Breast epithelium (tissue), 4 donors: ENCODE data around the gene NRXN3. TPM values are rescaled to one million over a fixed set of nuclear protein-coding genes. Genes with fewer than 3 reads are reported as not detected.

Source experiments
- DNase-seq, 2 donors: peaks; one replicate each; pipeline ENCODE4 v3.0.0-alpha.2; 2019; ENCODE audit warnings: low spot score in 2 of 2
- H3K27ac ChIP-seq, 2 donors: fragments of 200-600 bp; sonication (generic) in 1 of 2; one replicate each; pipeline ENCODE4 v1.5.1; 2016 to 2019; ENCODE audit warnings: mild to moderate bottlenecking in 1 of 2
- H3K27me3 ChIP-seq, 2 donors: fragments of 200-600 bp; sonication (generic) in 1 of 2; one replicate each; pipeline versions ENCODE4 v1.5.1 to v1.6.0; 2017 to 2019; ENCODE audit warnings: control low read depth in 1 of 2, mild to moderate bottlenecking in 1 of 2
- H3K36me3 ChIP-seq: fragments of 200-600 bp; one replicate; pipeline ENCODE4 v1.5.1; 2019
- H3K4me1 ChIP-seq, 2 donors: fragments of 200-600 bp; sonication (generic); one replicate each; pipeline ENCODE4 v1.5.1; 2016 to 2019; ENCODE audit warnings: control low read depth in 1 of 2
- H3K4me3 ChIP-seq, 3 donors: fragments of 200-600 bp; sonication (generic); 1 replicate in 2 of 3; 2 replicates in 1 of 3; pipeline ENCODE4 v1.5.1; 2016 to 2019; ENCODE audit warnings: mild to moderate bottlenecking in 3 of 3, moderate library complexity in 2 of 3
- H3K9me3 ChIP-seq, 2 donors: fragments of 200-600 bp; sonication (generic) in 1 of 2; one replicate each; pipeline ENCODE4 v1.5.1; 2016 to 2019; ENCODE audit warnings: control low read depth in 1 of 2
- POLR2A ChIP-seq: fragments of 450-650 bp; IDR thresholded peaks from one replicate; pipeline ENCODE4 v1.6.1; 2016; ENCODE audit warnings: antibody characterized with exemption, mild to moderate bottlenecking, moderate library complexity
- POLR2AphosphoS5 ChIP-seq, 3 donors: sonication (generic); formaldehyde crosslinking; IDR thresholded peaks; one replicate each; pipeline ENCODE4 v1.6.1; 2017; ENCODE audit warnings: antibody characterized with exemption in 3 of 3
- intact Hi-C: fragments of 100-400 bp; cut with DNase I; formaldehyde crosslinking; loops from one replicate; pipeline ENCODE4 v1.15.1; 2023; ENCODE audit warnings: low total_unique reads
- total RNA-seq, 3 donors: library from RNA; depleted of rRNA; stranded (reverse); fragments of >200 nt; gene quantifications; one replicate each; pipeline ENCODE4 v1.1.0, GENCODE V29; 2016
- TF ChIP-seq, protein P1 (sequence below), 3 donors: fragments of 450-650 bp; IDR thresholded peaks; one replicate each; pipeline ENCODE4 v1.5.1; 2016 to 2017; ENCODE audit warnings: antibody characterized with exemption in 3 of 3, mild to moderate bottlenecking in 3 of 3, moderate library complexity in 3 of 3

Gene NRXN3
- total RNA-seq, 3 donors from 2014 or later, result 2.9 to 3.6 (median 3.5) TPM

DNA sequence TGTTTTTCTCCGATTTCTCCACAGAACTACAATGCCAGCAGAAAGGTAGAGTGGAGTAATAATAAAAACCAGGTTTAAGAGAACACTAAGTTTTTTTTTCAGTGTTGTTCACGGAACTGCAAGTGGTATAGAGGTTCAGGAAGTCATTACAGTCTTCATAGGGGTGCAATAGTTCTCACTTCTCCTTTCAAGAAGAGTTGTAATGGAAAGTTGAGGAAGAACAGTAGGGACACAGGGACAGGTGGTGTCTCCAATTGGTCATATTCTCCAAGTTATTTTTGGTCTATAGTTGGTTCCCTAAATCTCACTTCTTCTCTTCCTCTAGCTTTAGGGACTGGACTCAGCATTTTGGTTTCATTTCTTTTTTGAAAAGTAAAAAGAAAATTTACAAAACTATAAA is 894.0 kb downstream of the NRXN3 start:
- Histone ChIP-seq H3K27ac (no peak overlapping the region), H3K4me3 (no peak overlapping the region), H3K36me3 (no peaks in the 10 kb centered on the region), H3K27me3 (no peaks in the 10 kb centered on the region), H3K4me1 (no peaks in the 10 kb centered on the region), H3K9me3 (no peaks in the 10 kb centered on the region)
- TF ChIP-seq POLR2A (no peak), POLR2AphosphoS5 (IDR thresholded peaks at IDR 0.05) (no peak)
- TF ChIP-seq, protein P1, sequence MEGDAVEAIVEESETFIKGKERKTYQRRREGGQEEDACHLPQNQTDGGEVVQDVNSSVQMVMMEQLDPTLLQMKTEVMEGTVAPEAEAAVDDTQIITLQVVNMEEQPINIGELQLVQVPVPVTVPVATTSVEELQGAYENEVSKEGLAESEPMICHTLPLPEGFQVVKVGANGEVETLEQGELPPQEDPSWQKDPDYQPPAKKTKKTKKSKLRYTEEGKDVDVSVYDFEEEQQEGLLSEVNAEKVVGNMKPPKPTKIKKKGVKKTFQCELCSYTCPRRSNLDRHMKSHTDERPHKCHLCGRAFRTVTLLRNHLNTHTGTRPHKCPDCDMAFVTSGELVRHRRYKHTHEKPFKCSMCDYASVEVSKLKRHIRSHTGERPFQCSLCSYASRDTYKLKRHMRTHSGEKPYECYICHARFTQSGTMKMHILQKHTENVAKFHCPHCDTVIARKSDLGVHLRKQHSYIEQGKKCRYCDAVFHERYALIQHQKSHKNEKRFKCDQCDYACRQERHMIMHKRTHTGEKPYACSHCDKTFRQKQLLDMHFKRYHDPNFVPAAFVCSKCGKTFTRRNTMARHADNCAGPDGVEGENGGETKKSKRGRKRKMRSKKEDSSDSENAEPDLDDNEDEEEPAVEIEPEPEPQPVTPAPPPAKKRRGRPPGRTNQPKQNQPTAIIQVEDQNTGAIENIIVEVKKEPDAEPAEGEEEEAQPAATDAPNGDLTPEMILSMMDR (IDR thresholded peaks at IDR 0.05), result no peak
- DNase-seq, result no peak
- intact Hi-C loops, result no loop called here

DNA sequence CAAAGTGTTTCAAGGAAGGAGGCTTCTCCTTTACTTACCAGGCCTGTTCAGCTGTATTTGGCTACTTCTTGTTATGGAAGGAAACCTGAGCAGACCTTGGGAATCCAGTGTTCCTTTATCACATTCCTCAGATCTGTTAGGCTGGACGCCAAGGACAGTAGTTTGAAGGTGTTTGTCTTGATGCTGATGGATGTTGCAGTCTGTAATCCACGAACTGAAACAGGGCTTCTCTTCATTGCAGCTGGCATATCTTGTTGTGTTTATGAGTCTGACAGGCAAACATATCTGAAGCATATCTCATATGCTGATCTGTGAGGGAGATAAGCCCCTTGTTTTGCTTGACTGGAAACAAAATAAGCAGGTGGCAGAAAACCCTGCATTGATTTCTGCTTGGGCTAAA is 904.3 kb downstream of the NRXN3 start:
- intact Hi-C loops, result no loop called here
- Histone ChIP-seq H3K36me3 (no peaks in the 10 kb centered on the region), H3K9me3 (no peaks in the 10 kb centered on the region), H3K4me1 (peaks cover 0 to 5% of the 10 kb centered on the region in 2 donors), H3K4me3 (no peak overlapping the region), H3K27me3 (no peaks in the 10 kb centered on the region), H3K27ac (no peak overlapping the region)
- TF ChIP-seq POLR2A, result no peak
- no peak for TF ChIP-seq POLR2AphosphoS5 (IDR thresholded peaks at IDR 0.05)
- DNase-seq, result no peak

DNA sequence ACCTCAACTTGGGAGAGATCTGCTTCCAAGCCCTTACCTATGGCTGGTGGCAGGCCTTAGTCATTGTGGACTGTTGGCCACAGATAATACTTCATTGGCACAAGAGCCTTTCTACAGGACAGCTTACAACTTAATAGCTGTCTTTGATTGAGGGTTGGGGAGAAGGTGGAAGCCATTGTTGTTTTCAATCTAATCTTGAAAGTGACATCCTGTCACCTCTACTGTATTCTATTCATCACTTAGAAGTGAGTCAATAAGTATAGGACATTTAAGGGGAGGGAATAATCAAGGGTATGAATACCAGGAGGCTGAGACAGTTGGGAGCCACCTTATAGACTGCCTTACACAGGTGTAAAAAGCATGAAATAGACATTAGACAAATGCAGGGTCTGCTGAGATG is 906.3 kb downstream of the NRXN3 start:
- Histone ChIP-seq H3K27me3 (no peaks in the 10 kb centered on the region), H3K27ac (peak overlapping the region; percentile 23 to 64), H3K9me3 (no peaks in the 10 kb centered on the region), H3K36me3 (no peaks in the 10 kb centered on the region), H3K4me1 (peaks cover 0 to 5% of the 10 kb centered on the region in 2 donors), H3K4me3 (no peak overlapping the region)
- no peak for TF ChIP-seq POLR2A
- TF ChIP-seq, protein P1 (IDR thresholded peaks at IDR 0.05), result no peak
- DNase-seq, result no peak
- intact Hi-C loops, result no loop called here

DNA sequence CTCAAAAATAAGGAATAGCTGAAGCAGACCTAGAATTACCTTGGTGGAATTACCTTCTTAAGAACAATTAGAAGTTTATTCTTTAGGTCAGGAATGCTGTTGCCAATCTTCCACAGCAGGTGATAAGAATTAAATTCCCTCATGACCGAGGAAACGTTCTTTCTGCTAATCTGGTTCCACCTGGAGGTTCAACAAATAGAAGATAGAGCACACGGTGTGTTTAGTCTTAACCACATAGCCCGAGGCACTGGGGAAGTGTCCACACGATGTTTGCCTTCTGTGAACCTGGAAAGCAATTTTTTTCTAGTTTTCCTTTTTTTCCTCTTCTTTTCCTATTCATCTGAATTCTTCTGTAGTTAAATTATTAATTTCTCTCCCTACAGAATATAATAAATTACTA is 906.9 kb downstream of the NRXN3 start:
- Histone ChIP-seq H3K9me3 (no peaks in the 10 kb centered on the region), H3K27ac (no peak overlapping the region), H3K4me3 (no peak overlapping the region), H3K4me1 (peaks cover 0 to 5% of the 10 kb centered on the region in 2 donors), H3K27me3 (no peaks in the 10 kb centered on the region), H3K36me3 (no peaks in the 10 kb centered on the region)
- TF ChIP-seq POLR2AphosphoS5 (IDR thresholded peaks at IDR 0.05), result no peak
- TF ChIP-seq POLR2A, result no peak
- TF ChIP-seq, protein P1 (IDR thresholded peaks at IDR 0.05), result no peak
- intact Hi-C loops, result no loop called here
- no peak for DNase-seq

DNA sequence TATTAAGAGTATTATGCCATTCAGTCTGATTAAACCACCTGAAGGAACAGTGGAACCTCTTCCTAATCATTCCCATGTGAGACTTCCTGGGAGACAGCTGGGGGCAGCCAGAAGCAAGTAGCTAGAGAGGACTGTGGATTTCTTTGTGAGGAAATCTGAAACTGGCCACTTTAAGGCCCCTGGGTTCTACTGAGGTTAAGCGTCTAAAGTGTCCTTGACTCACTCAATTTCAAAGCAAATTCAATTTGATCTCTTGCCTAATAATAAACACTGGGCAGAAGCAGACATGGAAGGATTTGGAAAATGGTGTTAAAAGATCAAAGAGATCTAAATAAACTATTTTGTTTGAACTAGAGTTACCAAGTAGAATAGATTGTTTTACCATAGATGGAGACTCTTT is 909.9 kb downstream of the NRXN3 start:
- Histone ChIP-seq H3K27me3 (no peaks in the 10 kb centered on the region), H3K36me3 (no peaks in the 10 kb centered on the region), H3K9me3 (no peaks in the 10 kb centered on the region), H3K4me3 (no peak overlapping the region), H3K4me1 (peaks cover 0 to 5% of the 10 kb centered on the region in 2 donors), H3K27ac (no peak overlapping the region)
- TF ChIP-seq POLR2AphosphoS5 (IDR thresholded peaks at IDR 0.05), result no peak
- no peak for DNase-seq
- intact Hi-C loops, result no loop called here

DNA sequence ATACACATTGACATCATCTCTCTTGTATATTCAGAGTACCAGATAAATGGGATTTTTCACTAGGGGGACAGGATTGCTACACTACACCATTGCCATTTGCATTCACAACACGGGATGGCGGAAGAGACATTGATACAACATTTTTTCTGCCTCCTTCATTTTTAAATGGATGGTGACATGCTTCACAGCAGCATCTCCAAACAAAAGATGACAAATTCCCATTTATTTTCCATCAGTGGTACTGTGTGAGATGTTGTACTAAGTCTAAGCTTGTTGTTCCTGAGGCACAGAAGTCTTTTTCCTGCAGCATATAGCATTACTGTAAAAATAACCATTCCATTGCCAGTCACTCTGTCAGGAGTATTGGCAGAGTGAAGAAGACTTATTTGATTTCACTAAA is 912.7 kb downstream of the NRXN3 start:
- Histone ChIP-seq H3K27me3 (no peaks in the 10 kb centered on the region), H3K27ac (no peak overlapping the region), H3K4me3 (no peak overlapping the region), H3K36me3 (no peaks in the 10 kb centered on the region), H3K4me1 (no peaks in the 10 kb centered on the region), H3K9me3 (no peaks in the 10 kb centered on the region)
- DNase-seq, result no peak
- no peak for TF ChIP-seq POLR2A
- TF ChIP-seq, protein P1 (IDR thresholded peaks at IDR 0.05), result no peak
- no peak for TF ChIP-seq POLR2AphosphoS5 (IDR thresholded peaks at IDR 0.05)
- intact Hi-C loops, result no loop called here
